Keratinocyte (primary cell): ENCODE data around the gene SYPL2.

Experiments
- EZH2 ChIP-seq: IDR thresholded peaks from one replicate; pipeline ENCODE4 v1.6.1; 2012; ENCODE audit warnings: inconsistent platforms, mild to moderate bottlenecking, low read length, moderate library complexity
- TF ChIP-seq, protein P1 (sequence below), 3 experiments: IDR thresholded peaks in 1 of 3; conservative IDR thresholded peaks in 1 of 3; optimal IDR thresholded peaks in 1 of 3; 2 replicates in 2 of 3; 3 replicates in 1 of 3; pipeline versions ENCODE3 to v1.5.1; 2011; ENCODE audit warnings: low read length in 3 of 3, mild to moderate bottlenecking in 3 of 3, moderate library complexity in 2 of 3, control low read depth in 1 of 3, inconsistent platforms in 1 of 3; ENCODE audit not compliant: insufficient read depth in 2 of 3; ENCODE audit errors: extremely low read depth in 1 of 3

DNA sequence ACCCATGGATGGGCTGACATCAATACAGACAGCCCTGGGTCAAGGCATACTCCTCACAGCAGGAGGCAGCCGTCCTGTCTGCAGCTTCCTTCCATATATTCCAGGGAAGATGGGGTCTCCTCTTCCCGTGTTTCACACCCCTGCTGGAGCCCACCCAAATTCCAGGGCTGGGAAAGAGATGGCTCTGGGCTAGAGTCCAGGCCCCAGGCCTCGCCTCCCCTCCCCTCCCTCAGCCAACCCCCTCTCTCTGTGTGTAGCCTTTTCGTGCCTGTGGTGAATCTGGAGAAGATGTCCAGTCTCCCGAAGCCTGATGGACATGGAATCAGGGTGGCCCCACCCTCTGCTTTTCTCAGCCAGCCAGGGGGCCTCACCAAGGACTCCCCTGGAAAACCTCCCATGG, 20.9 kb downstream of the SYPL2 start:
- TF ChIP-seq, protein P1, sequence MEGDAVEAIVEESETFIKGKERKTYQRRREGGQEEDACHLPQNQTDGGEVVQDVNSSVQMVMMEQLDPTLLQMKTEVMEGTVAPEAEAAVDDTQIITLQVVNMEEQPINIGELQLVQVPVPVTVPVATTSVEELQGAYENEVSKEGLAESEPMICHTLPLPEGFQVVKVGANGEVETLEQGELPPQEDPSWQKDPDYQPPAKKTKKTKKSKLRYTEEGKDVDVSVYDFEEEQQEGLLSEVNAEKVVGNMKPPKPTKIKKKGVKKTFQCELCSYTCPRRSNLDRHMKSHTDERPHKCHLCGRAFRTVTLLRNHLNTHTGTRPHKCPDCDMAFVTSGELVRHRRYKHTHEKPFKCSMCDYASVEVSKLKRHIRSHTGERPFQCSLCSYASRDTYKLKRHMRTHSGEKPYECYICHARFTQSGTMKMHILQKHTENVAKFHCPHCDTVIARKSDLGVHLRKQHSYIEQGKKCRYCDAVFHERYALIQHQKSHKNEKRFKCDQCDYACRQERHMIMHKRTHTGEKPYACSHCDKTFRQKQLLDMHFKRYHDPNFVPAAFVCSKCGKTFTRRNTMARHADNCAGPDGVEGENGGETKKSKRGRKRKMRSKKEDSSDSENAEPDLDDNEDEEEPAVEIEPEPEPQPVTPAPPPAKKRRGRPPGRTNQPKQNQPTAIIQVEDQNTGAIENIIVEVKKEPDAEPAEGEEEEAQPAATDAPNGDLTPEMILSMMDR (optimal IDR thresholded peaks at IDR 0.05 in 1 of 3, IDR thresholded peaks at IDR 0.05 in 1 of 3, conservative IDR thresholded peaks at IDR 0.05 in 1 of 3; ENCODE audit: extremely low read depth in 1 of 3, insufficient read depth in 2 of 3, low read length in 3 of 3): no peak
- TF ChIP-seq EZH2: no peak
